ENCODE data around the gene PTPN3.
A peak's percentile ranks its signal among the peaks of the same experiment; 100 is the strongest.

Gene PTPN3

DNA sequence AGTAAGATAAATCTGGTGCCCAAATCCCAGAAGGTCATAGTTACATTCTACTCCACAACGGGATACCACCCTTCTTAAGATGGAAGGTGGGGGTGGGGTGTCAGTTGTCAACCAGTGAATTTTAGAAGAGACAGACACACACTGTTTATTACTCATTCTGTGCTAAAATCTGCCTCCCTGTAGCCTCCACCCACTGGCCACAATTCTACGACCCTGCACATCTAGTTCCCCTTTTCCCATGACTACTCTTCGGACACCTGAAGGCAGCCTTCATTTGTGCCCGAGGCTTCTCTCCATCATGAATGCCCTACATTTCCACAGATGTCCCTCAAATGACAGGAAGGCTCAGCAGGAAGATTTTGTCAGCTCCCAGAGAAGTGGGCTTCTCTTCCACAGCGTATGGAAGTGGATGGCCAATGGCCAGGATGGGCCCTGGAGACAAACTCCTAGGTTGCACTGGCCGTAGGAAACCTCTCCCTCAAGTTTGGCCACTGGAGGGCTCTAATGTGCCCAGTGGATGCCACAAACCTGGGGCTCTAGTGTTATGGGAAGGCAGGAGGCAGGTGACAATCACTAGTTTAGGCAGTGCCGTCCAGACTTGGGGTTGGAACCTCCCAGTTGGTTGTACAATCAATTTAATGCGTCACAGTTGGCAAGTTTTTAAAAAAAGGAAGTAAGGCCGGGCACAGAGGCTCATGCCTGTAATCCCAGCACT lies 46.6 kb downstream of the PTPN3 start:
- no peak for DNase-seq (ENCODE audit: low spot score)

DNA sequence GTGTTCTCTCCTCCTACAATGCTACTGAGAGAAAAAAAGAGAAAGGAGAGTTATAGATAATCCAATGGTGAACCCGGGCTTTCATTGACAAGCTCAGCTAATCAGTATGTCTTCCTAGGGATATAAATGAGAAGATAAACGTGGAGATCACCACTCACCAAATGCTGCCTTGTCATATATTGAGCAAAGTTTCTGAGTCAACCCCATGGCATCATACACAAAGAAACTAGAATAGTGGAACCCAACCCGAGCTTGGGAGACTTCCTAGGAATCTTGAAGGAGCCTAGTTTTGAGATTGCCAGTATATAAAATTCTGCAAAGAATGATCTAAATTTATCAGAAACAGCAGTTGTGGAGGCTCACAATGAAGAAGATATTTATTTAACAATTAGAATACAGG lies 47.8 kb downstream of the PTPN3 start:
- DNase-seq (ENCODE audit: low spot score) = no peak

DNA sequence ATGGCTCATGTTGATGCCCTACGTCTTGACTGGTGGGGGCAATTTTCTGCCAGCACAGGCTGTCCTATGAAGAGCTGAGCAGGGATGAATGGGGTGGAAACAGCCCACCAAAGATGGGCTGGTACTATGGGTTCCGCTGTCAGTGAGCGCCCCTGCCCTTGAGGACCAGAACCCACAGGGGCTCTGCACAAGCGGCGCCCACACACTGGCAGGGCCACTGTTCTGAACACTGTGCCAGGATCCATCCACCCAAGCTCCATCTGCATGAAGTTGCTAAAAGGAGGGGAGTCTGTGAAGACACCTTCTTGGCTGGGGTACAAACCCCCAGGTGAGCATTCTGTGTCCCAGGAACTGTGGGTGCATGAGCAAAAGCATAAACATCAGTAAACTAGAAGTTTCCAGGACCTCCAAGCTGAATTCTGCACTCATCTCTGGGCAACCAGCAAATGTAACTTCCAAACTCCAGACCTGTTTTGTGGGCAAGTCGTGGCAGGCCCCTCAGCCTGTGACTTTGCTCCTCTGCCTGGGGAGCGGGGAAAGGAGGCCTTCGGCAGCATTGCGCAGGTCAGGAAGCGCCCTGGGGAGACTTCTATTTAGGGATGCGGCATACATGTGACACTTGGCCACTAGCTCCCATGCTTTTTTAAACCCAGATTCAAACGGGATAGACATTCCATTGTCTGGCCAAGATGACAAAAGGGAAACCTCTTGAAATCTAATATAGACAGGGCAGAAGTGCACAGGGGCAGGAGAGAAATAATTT lies 48.9 kb downstream of the PTPN3 start:
- no peak for DNase-seq (ENCODE audit: low spot score)

DNA sequence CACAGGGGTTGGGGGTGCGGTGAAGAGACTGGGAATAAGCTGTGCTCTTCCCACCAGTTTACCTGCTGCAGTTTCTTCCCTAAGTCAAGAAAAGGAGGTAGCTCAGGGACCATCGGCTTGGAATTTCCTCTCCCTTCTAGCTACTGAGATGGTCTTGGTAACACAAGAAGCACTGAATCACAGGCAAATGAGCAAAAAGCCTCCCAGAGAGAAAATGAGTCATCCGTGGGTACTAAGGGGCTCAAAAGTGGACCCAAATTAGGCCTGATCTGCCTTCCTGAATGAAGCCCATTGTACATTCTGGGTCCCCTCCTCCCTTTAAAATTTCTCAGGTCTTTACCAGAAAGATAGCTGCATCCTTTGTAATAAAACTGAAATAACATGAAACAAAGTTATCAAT lies 49.9 kb downstream of the PTPN3 start:
- no peak for DNase-seq (ENCODE audit: low spot score)

DNA sequence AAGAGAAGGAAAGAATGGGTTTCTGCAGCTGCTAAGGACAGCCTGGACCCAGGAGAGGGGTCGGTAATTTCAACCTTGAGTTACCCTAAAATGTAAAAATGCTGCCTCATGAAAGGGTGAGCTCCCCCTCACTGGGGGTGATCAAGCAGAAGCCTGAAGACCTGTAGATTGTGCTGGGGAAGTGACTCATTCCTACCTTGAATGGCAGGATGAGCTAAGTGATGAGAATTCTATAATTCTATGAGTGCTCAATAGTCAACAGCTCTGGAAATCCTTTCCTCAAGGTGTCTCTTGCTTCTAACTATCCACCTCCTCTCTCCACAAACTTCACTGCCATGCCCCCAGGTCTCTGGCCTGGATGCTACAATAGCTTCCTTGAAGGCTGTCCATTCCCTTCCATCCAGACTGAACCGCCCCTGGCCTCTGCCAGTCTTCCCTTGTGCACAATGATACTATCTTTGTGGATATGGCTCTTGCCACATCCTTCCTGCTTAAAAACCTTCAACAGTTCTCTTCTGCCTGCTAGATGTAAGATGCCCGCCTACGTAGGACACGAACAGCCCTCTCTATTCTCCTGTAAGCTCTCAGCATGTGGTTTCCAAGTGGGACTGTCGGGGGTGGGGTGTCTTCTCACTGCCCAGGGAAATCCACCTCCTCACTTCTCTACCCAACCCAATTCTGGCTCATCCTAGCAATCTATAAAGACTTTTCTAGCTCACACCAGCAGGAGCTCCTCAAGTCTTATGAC lies 50.6 kb downstream of the PTPN3 start:
- DNase-seq (ENCODE audit: low spot score) = no peak

DNA sequence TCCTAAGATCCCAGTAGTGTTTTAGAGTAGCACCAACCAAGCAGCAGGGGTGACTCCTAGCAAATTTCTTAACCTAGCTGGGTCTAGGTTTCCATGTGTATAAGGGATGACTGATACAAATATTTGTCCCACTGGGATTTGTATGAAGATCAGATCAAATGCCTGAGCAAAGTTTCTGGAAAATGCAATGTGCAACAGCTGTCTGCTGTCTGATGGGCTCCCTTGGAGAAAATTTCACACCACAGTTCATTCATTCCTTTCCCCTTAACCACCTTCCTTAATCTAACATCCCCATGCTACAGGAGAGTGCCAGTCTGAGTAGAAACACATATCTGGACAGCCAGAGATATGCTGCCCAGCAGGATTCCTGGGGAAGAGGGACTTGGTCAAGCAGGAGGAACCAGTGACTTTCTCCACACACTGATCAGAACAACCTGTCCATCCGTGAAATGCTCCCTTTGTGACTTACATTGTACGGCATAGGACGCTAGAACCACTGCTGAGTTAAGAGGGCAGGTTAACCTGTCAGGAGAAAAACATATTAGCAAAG lies 53.3 kb downstream of the PTPN3 start:
- DNase-seq (ENCODE audit: low spot score) = no peak

DNA sequence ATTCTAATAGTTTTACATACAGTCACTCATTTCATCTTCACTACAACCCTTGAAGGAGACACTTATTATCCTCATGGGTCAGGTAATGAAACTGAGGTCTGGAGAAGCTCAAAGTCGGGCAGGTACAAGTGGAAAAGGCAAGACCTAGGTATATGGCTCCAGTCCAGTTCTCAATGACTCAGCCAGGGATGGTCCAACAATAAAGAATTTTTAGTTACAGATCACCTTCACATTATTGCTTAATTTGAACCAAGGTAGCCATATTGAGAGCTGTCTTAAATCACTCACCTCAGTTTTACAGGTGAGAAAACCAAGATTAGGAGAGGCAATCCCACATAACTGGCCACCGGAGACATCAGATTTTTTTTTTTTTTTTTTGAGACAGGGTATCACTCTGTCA lies 55.4 kb downstream of the PTPN3 start:
- no peak for DNase-seq (ENCODE audit: low spot score)

DNA sequence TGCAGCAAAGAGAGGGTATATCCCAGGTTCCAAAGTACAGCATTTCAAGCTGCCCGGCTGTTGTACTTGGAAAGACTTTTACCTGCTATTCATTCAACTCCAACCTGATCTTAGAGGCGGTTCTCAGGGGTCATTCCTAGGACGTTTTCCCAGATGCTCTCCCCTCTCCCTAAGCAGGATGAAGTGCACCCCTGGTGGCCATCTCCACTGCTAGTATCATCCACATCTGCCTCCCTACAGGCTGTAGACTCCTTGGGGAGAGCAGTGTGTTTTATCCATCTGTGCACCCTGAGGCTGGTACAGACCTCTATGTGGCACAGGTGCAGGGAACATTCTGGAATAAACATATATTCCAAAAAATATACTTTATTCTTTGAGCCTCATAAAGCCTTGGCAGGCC lies 56.8 kb downstream of the PTPN3 start:
- no peak for DNase-seq (ENCODE audit: low spot score)

DNA sequence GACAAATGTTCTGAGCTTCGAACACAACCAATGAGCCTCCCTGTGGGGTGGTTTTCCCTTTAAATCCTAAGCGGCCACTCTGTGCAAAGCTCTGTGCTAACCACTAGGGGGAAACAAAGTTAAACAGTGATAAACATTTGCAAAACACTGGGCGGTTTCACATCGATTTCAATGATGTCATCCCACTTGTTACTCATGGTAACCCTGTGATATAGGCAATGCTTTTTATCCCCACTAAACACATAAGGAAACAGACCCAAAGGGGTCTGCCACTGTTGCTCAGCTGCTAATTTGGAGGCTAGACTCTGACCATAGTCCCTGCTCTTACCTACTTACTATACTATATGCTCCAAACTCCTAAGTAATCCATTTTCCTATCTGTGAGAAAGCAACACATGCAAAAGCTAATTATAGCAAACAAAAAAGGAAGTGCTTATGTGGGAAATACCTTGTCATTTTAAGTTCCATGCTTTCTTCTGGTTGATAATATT lies 57.3 kb downstream of the PTPN3 start:
- DNase-seq (ENCODE audit: low spot score) = peak; percentile 58

DNA sequence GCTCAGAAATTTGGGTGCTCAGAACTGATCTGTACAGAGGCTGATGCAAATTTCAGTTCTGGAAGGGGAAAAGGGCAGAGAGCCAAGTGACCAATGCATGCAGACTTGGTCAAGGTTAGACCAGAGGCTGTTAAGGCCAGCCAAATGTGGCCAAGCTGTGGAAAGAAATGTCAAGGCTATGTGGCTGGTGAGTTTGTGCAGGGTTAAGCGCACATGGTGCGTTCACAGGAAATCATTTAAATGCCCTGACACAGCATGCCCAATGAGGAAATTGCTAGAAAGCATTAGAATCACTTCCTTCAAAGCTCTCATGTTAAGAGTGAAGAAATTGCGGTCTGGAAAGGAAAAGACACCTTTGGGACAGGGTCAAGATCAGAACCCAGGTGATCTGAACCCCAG lies 58.0 kb downstream of the PTPN3 start:
- no peak for DNase-seq (ENCODE audit: low spot score)

DNA sequence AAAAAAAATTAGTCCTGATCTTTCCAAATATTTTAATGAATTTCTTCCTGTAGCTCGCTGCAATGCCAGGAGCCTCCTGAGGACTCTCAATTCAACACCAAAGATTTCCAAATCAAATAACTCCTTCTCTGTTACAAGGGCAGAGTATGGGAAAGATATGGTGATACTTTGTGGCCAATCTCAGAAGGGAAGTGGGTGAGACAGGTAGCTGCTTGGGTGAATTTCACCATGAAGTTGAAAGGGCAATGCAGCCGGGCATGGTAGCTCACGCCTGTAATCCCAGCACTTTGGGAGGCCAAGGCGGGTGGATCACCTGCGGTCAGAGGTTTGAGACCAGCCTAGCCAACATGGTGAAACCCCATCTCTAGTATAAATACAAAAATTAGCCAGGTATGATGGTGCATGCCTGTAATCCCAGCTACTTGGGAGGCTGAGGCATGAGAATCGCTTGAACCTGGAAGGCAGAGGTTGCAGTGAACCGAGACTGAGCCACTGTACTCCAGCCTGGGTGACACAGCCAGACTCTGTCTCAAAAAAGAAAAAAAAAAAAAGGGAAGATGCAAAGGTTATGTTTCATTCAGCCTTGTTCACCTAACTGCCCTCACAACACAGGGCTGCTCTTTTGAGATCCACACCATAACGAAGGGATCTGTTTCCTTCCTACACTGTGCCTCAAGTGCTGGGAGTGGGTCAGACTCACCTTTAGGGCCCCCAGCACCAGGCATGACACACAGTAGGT lies 58.6 kb downstream of the PTPN3 start:
- DNase-seq (ENCODE audit: low spot score) = no peak

DNA sequence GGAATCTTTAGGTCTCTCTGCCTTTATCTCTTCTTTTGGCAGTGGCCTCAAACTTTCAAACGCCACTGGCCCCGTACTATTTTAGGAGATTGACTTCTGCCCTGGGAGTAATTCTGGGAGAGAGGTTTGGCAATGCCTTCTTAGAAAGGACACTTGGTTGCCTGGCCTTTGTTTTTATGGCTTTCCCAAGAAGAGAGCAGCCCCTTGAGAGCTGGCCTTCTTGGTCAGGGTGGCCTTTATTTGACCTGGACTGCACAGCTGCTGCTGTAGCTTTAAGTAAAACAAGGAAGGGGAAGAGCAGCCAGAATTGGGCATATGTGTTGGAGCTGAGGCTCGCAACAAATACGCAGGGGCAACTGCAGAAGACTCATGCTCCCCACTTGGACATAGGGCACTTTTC lies 60.8 kb downstream of the PTPN3 start:
- DNase-seq (ENCODE audit: low spot score) = no peak

DNA sequence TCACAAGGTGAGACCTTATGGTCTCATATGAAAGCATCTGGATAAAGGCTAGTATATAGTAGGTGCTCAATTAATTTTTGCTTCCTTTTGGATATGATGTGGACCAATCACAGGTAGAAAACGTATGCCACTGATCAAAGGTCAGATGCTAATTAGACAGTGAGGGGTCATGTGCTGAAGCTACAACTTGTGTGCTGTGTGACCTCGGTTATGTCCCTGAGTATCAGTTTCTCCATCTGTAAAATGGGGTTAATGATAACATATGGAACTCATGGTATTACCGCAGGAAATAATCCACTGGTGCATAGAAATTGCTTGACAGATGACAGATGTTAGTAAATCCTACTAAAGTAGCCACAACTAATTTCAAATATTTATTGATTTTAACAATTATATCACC lies 62.0 kb downstream of the PTPN3 start:
- DNase-seq (ENCODE audit: low spot score) = no peak

DNA sequence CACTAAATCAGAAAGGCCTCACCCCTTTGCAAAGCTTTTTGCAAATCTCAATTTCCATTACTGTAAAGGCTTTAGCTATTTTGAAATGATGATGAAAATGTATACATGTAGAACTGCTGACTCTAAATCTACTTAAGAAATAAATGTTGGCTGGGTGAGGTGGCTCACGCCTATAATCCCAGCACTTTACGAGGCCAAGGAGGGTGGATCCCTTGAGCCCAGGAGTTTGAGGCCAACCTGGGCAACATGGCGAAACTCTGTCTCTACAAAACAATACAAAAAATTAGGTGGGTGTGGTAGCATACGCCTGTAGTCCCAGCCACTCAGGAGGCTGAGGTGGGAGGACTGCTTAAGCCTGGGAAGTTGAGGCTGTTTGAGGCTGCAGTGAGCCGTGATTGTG lies 64.6 kb downstream of the PTPN3 start:
- no peak for DNase-seq (ENCODE audit: low spot score)

DNA sequence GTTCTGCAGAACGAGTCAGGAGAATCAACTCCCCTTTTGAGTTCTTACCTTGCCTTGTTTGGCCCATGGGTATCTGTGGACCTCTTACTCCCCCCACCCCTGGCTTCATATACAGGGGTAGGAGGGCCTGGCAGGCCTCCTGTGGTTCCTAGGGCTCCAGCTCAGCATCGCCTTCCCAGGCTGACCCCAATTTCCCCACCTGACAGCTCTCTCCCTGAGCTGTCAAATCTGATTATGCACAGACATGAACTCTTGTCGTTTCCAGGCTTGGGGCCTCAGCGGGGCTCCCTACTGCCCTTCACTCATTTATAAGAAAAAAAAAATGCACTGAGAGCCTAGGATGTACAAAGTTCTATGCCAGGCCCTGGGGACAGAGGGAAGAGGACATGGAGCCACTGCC lies 67.9 kb downstream of the PTPN3 start:
- no peak for DNase-seq (ENCODE audit: low spot score)

DNA sequence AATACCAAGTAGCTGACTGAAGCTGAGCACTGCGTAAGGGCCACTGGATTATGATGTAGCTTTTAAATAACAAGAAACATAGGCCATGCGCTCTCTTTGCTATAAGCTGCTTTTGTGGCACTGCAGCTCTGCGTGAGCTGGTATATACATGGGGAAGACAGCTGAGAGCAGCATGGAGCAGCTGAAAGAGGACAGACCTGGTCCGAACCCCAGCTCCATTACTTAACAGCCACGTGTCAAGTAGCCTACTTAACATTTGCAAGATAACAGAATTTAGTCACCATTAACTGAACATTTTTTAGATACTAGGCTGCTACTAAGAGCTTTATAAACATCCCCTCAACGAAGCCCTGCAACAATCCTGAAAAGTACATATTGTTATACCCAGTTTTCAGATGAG lies 69.3 kb downstream of the PTPN3 start:
- DNase-seq (ENCODE audit: low spot score) = no peak

DNA sequence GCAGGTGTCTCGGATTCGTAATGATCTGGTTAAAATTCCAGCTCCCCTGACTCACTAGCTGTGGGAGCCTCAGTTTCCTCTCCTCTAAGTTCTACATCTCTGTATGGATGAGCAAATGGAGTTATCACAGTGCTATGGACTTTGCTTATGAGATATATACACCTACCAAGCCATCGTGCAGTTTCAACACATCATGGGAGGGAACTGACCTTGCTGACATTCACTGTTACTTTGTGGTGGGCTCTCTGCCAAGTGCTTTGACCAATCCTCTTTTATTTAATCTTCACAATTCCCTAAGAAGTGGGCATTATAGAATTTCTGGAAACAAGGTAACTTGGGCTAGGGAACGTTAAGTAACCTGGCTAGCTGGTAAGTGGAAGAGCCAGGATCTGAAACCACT lies 70.2 kb downstream of the PTPN3 start:
- DNase-seq (ENCODE audit: low spot score) = no peak

DNA sequence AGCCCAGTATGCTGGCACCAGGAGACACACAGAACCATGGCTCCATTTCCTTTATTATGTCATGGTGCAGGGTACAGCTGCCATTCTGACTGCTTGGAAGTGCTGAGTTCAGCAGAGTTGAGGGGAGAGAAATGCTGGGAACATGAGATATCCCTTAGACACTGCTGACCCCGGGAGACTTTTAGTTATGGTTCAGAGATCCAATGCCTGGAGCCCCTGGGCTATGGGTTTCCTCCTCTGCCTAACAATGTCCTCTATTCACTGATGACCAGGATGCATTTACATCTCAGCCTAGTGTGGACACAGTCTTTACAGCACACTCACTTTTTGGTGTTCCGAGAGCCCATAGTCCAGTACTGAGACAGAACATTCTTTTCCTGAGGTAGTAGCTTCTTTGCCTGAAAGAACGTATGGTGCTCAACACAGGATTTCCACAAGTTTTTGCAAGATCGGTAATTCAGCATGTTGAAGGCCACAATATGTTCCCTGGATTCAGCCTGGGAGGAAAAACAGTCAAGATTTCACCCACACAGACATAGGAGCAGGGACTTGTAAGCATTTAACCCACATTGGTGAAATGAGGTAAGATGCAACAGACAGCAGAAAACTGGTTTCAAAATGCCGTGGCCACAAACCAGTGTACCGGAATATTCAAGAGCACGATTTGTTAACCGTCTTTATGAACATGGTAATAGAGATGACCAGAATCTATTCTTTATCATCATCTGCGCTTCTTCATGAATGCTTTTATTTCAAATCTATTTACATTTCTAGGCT lies 71.3 kb downstream of the PTPN3 start:
- no peak for DNase-seq (ENCODE audit: low spot score)

DNA sequence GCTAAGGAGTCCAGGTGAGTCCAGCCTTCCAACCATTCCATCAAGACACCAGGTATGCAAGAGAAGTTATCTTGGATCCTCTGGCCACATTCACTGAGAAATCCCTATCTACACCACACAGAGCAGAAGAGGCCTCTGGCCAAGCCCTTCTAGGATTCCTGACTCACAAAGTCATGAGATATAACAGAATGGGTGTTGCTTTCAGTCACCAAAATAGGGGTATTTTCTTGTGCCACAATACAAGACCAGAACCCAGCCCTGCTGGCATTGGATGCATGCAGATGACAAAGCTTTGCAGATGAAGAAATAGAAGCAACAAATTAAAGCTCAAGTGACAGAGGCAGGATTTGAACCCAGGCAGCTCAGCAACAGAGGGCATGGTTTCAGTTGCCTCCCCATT lies 73.5 kb downstream of the PTPN3 start:
- no peak for DNase-seq (ENCODE audit: low spot score)

DNA sequence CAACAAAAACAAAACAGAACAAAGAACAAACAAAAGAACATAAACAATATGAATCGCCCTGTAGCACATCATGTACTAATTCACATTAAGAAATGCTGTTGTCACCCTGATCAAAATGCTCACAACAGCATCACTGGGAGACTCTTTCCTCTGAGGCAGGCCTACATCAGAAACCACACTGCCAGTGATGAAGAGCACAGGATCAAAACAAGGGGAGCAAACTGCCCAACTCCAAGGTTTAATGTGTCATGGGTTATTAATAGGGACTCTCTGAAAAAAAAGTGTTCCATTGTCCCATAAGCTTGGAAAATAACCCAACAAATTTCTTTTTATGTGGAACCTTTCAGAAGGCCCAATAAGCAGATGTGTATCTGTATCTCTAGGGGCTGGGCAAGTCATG lies 74.2 kb downstream of the PTPN3 start:
- no peak for DNase-seq (ENCODE audit: low spot score)

DNA sequence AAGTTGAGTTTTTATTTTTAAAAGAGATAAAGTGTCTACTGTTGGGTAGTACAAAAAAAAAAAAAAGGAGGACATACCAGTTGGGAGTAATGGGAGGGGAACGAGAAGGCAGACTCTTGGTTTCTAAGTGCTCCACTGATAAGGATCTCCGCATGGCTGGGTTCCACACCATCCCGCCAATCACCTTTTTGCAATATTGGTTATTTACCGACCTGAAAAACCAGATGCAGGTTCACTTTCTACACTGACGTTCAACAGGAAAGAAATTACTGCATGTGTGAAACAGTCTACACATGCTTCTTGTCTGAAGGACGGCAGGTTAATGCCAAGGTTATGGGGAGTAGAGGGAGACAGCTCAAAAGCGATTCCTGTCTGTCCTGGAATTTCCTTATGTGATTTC lies 75.5 kb downstream of the PTPN3 start:
- DNase-seq (ENCODE audit: low spot score) = no peak
